Mesenchymal stem cell (in vitro differentiated cells and primary cell): ENCODE results near the gene UGT1A8.

Experiments
- DNase-seq: peaks from one replicate; pipeline ENCODE4 v3.0.0-alpha.2; 2013
- H2AFZ ChIP-seq: one replicate; pipeline ENCODE4 v1.6.1; 2013; ENCODE audit warnings: low read depth, mild to moderate bottlenecking, control low read depth, inconsistent platforms, low read length, moderate library complexity
- H2AK5ac ChIP-seq: 2 replicates; pipeline ENCODE4 v1.6.1; 2013; ENCODE audit warnings: low read length, moderate library complexity, mild to moderate bottlenecking, inconsistent platforms; ENCODE audit not compliant: severe bottlenecking
- H2BK120ac ChIP-seq: one replicate; pipeline ENCODE4 v1.6.1; 2013; ENCODE audit warnings: low read depth, mild to moderate bottlenecking, inconsistent platforms, low read length, moderate library complexity
- H2BK12ac ChIP-seq, 2 experiments: one replicate each; pipeline ENCODE4 v1.6.1; 2013; ENCODE audit warnings: inconsistent platforms in 2 of 2, low read length in 2 of 2, mild to moderate bottlenecking in 2 of 2, moderate library complexity in 2 of 2, control low read depth in 1 of 2
- H2BK15ac ChIP-seq: one replicate; pipeline ENCODE4 v1.6.1; 2013; ENCODE audit warnings: mild to moderate bottlenecking, low read depth, inconsistent platforms; ENCODE audit not compliant: poor library complexity, severe bottlenecking
- H2BK5ac ChIP-seq: 2 replicates; pipeline ENCODE4 v1.6.1; 2013; ENCODE audit warnings: low read depth, mild to moderate bottlenecking, low read length, control low read depth, inconsistent platforms; ENCODE audit not compliant: poor library complexity, severe bottlenecking
- H3K14ac ChIP-seq, 2 experiments: one replicate each; pipeline ENCODE4 v1.6.1; 2013; ENCODE audit warnings: inconsistent platforms in 2 of 2, low read length in 2 of 2, control low read depth in 1 of 2, mild to moderate bottlenecking in 1 of 2, moderate library complexity in 1 of 2
- H3K18ac ChIP-seq, 2 experiments: one replicate each; pipeline ENCODE4 v1.6.1; 2013; ENCODE audit warnings: inconsistent platforms in 2 of 2, low read length in 2 of 2, control low read depth in 1 of 2, low read depth in 1 of 2, mild to moderate bottlenecking in 1 of 2
- H3K23ac ChIP-seq, 2 experiments: one replicate each; pipeline ENCODE4 v1.6.1; 2013; ENCODE audit warnings: inconsistent platforms in 2 of 2, low read length in 2 of 2, mild to moderate bottlenecking in 2 of 2, moderate library complexity in 2 of 2, control low read depth in 1 of 2
- H3K27ac ChIP-seq: 2 replicates; pipeline ENCODE4 v1.5.1; 2013; ENCODE audit warnings: mild to moderate bottlenecking, moderate library complexity, low read length, control low read depth, inconsistent platforms; ENCODE audit not compliant: poor library complexity, severe bottlenecking
- H3K27me3 ChIP-seq, 2 experiments: 2 replicates each; pipeline versions ENCODE4 v1.6.1 to v1.7.0; 2013; ENCODE audit warnings: low read length in 2 of 2, mild to moderate bottlenecking in 2 of 2, moderate library complexity in 2 of 2, control low read depth in 1 of 2, inconsistent platforms in 1 of 2; ENCODE audit not compliant: control insufficient read depth in 1 of 2, insufficient read depth in 1 of 2
- H3K36me3 ChIP-seq, 2 experiments: 2 replicates each; pipeline versions ENCODE4 v1.6.1 to v1.7.0; 2013; ENCODE audit warnings: low read length in 2 of 2, control low read depth in 1 of 2, inconsistent platforms in 1 of 2, low read depth in 1 of 2, mild to moderate bottlenecking in 1 of 2; ENCODE audit not compliant: insufficient read depth in 2 of 2, control insufficient read depth in 1 of 2
- H3K4ac ChIP-seq, 2 experiments: one replicate each; pipeline ENCODE4 v1.6.1; 2013; ENCODE audit warnings: inconsistent platforms in 2 of 2, low read length in 2 of 2, mild to moderate bottlenecking in 2 of 2, moderate library complexity in 2 of 2, control low read depth in 1 of 2, low read depth in 1 of 2
- H3K4me1 ChIP-seq: 2 replicates; pipeline ENCODE4 v1.6.1; 2013; ENCODE audit warnings: low read depth, low read length, control low read depth; ENCODE audit not compliant: control insufficient read depth, insufficient read depth
- H3K4me2 ChIP-seq: 2 replicates; pipeline ENCODE4 v1.6.1; 2013; ENCODE audit warnings: low read length, mild to moderate bottlenecking, inconsistent platforms; ENCODE audit not compliant: poor library complexity, severe bottlenecking
- H3K4me3 ChIP-seq, 2 experiments: 2 replicates each; pipeline versions ENCODE4 v1.5.1 to v1.7.0; 2013; ENCODE audit warnings: low read length in 2 of 2, mild to moderate bottlenecking in 2 of 2, control low read depth in 1 of 2, low read depth in 1 of 2; ENCODE audit not compliant: insufficient read depth in 1 of 2
- H3K79me1 ChIP-seq: replicated peaks from 2 replicates; pipeline ENCODE4 v1.6.1; 2013; ENCODE audit warnings: mild to moderate bottlenecking, control low read depth, low read length, inconsistent platforms; ENCODE audit not compliant: poor library complexity, severe bottlenecking
- H3K9ac ChIP-seq: 2 replicates; pipeline ENCODE4 v1.7.0; 2013; ENCODE audit warnings: mild to moderate bottlenecking, low read length, moderate library complexity
- H3K9me3 ChIP-seq: 2 replicates; pipeline ENCODE4 v1.7.0; 2013; ENCODE audit warnings: mild to moderate bottlenecking, low read length; ENCODE audit not compliant: control insufficient read depth
- H4K8ac ChIP-seq: one replicate; pipeline ENCODE4 v1.6.1; 2013; ENCODE audit warnings: inconsistent platforms, mild to moderate bottlenecking, low read length, moderate library complexity
- H4K91ac ChIP-seq: one replicate; pipeline ENCODE4 v1.6.1; 2013; ENCODE audit warnings: mild to moderate bottlenecking, low read length, inconsistent platforms
- WGBS: methylation state at CpG from one replicate; pipeline ENCODE4 v1.1.7; 2013; ENCODE audit warnings: mixed read lengths; 5-methylcytosine and 5-hydroxymethylcytosine counted together

Gene UGT1A8

DNA sequence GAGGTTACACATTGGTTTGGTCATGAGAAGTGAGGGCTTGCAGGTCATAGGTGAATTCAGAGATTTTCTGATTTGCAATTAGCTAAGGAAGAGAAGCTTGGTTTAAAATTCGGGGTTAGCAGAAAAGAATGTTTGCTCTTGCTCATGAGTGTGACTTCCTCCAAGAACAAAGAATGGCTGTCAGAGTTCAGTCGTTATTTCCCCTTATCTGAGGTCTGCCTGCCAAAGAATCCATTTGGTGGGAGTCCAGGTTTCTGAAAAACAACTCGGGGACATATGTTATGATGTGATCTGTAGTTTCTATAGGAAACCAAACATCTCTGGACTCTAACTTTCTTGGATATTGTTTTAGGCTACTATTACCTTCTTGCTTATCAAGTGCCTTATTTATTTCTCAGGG, 72.1 kb downstream of the UGT1A8 start:
- Histone ChIP-seq H2AK5ac (no peak overlapping the region), H3K4ac (no peak overlapping the region), H3K18ac (no peak overlapping the region), H4K8ac (no peak overlapping the region), H3K79me1 (no peaks in the 10 kb centered on the region), H2AFZ (no peak overlapping the region), H3K9me3 (no peaks in the 10 kb centered on the region), H2BK15ac (no peak overlapping the region), H2BK5ac (no peak overlapping the region), H3K36me3 (no peaks in the 10 kb centered on the region), H3K14ac (no peak overlapping the region), H3K4me1 (no peaks in the 10 kb centered on the region), H3K9ac (no peak overlapping the region), H3K27ac (no peak overlapping the region), H3K4me2 (no peak overlapping the region), H3K23ac (no peak overlapping the region), H3K4me3 (no peak overlapping the region), H2BK120ac (no peak overlapping the region), H3K27me3 (peaks cover 0 to 19% of the 10 kb centered on the region in 2 experiments), H4K91ac (no peak overlapping the region), H2BK12ac (no peak overlapping the region)
- DNase-seq: no peak
- 57% methylated on average over 3 of the region's 3 CpGs for WGBS

DNA sequence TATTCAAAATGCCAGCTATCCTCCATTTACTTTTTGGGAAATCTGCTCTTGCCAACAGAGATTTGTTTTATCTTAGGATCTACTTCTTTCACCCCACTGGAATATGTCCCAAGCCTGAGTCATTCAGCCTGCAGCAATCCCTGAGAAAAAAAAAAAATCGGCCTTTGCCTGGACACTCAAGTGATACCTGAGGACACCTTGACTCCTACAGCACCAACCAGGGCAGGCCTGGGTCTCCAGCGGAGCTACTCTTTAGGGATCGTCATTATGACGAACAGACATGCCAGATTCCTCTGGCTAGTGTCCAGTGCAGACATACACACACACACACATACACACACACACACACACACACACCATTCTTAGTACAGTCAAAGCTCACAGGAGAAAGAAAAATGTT, 73.0 kb downstream of the UGT1A8 start:
- no peak overlapping the region for H3K23ac ChIP-seq
- no peak overlapping the region for H3K4me3 ChIP-seq
- peaks cover 0 to 19% of the 10 kb centered on the region in 2 experiments for H3K27me3 ChIP-seq
- H3K4me1 ChIP-seq: no peaks in the 10 kb centered on the region
- no peak overlapping the region for H2BK15ac ChIP-seq
- no peak for DNase-seq
- H3K4me2 ChIP-seq: no peak overlapping the region
- WGBS: 85% methylated on average over 4 of the region's 4 CpGs
- H4K8ac ChIP-seq: no peak overlapping the region
- no peaks in the 10 kb centered on the region for H3K79me1 ChIP-seq
- H2BK5ac ChIP-seq: no peak overlapping the region
- H2BK120ac ChIP-seq: no peak overlapping the region
- no peak overlapping the region for H4K91ac ChIP-seq
- no peak overlapping the region for H3K14ac ChIP-seq
- H3K18ac ChIP-seq: no peak overlapping the region
- no peak overlapping the region for H3K9ac ChIP-seq
- no peaks in the 10 kb centered on the region for H3K9me3 ChIP-seq
- H3K4ac ChIP-seq: no peak overlapping the region
- no peak overlapping the region for H2AFZ ChIP-seq
- no peak overlapping the region for H3K27ac ChIP-seq
- H3K36me3 ChIP-seq: no peaks in the 10 kb centered on the region
- H2AK5ac ChIP-seq: no peak overlapping the region
- no peak overlapping the region for H2BK12ac ChIP-seq

DNA sequence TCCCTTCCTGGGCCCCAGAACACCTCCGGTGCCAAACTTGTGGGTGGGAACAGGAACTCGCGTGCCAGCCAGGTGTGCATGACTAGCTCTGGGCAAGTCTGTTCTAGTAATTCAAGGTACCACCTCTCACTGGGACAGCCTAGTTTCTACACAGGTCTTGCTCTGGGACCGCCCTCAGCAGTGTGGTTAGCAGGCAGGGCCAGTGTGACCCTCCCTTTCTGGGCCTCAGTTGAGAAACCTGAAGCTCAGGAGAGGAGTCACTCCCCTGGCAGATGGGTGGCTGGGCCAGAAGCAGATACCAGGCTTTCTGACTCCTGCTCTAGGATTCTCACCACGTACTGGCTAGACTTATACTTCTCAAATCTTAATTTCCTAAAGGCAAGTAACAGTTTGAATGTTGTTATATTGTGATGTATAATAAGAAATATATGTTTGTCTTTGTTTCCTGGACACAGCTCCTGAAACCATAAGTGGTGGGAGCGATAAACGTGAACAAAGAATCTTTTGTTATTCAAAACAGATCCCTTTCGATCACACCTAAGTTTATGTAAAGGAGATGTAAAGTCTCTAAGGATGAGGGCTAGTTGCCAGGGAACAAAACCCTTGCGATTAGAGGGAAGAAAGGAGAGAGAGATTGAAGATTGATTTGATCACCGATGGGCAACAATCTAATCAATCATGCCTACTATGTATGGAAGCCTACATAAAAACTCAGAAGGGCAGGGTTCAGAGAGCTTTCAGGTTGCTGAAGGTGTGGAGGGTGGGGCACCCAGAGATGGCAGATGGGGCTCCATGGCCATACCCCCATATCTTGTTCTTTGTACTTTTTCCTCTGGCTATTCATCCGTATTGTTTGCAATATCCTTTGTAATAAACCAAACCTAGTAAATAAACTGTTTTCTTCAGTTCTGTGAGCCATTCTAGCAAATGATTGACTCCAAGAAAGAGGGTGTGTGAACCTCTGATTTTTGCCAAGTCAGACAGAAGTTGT, 74.3 kb downstream of the UGT1A8 start:
- no peaks in the 10 kb centered on the region for H3K4me1 ChIP-seq
- H4K8ac ChIP-seq: no peak overlapping the region
- H2BK120ac ChIP-seq: no peak overlapping the region
- no peaks in the 10 kb centered on the region for H3K36me3 ChIP-seq
- H2AK5ac ChIP-seq: no peak overlapping the region
- 89% methylated on average over 8 of the region's 11 CpGs for WGBS
- H3K79me1 ChIP-seq: no peaks in the 10 kb centered on the region
- no peaks in the 10 kb centered on the region for H3K9me3 ChIP-seq
- peaks cover 0 to 19% of the 10 kb centered on the region in 2 experiments for H3K27me3 ChIP-seq
- H3K14ac ChIP-seq: no peak overlapping the region
- no peak overlapping the region for H2BK12ac ChIP-seq
- no peak overlapping the region for H3K4ac ChIP-seq
- H3K4me3 ChIP-seq: no peak overlapping the region
- H3K23ac ChIP-seq: no peak overlapping the region
- H2BK15ac ChIP-seq: no peak overlapping the region
- no peak overlapping the region for H3K18ac ChIP-seq
- H3K27ac ChIP-seq: no peak overlapping the region
- DNase-seq: no peak
- no peak overlapping the region for H2AFZ ChIP-seq
- no peak overlapping the region for H3K9ac ChIP-seq
- H3K4me2 ChIP-seq: no peak overlapping the region
- no peak overlapping the region for H2BK5ac ChIP-seq
- H4K91ac ChIP-seq: no peak overlapping the region

DNA sequence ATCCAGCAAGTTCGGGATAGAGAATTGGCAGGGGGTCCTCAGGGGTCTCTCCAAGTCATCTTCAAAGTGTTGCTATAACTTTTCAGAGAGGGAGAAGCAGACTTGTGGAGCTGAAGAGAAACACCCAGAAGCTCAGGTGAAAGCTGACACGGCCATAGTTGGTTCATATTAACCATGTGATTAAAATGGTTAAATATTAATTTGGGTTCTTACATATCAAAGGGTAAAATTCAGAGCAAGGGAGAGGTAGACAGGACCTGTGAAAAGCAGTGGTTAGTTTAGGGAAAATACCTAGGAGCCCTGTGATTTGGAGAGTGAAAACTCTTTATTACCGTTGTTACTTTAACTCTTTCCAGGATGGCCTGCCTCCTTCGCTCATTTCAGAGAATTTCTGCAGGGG, 75.2 kb downstream of the UGT1A8 start, which contains the start of gene UGT1A6:
Gene UGT1A6, plus strand, starts transcription at position 243 of the 400 bp plus-strand sequence. Its CDS starts 115 bp downstream, at position 358.
- Histone ChIP-seq H4K91ac (no peak within 1 kb of the TSS), H3K79me1 (no peaks in the 10 kb centered on the region), H3K18ac (no peak within 1 kb of the TSS), H3K23ac (no peak within 1 kb of the TSS), H2AK5ac (no peak within 1 kb of the TSS), H2BK120ac (no peak within 1 kb of the TSS), H3K9ac (no peak within 1 kb of the TSS), H3K27me3 (peaks cover 0 to 19% of the 10 kb centered on the region in 2 experiments), H2BK15ac (no peak within 1 kb of the TSS), H3K4me3 (no peak within 1 kb of the TSS), H3K36me3 (no peaks in the 10 kb centered on the region), H3K4me2 (no peak within 1 kb of the TSS), H2BK12ac (no peak within 1 kb of the TSS), H3K27ac (no peak within 1 kb of the TSS), H3K14ac (no peak within 1 kb of the TSS), H2AFZ (no peak within 1 kb of the TSS), H3K4ac (no peak within 1 kb of the TSS), H3K4me1 (no peaks in the 10 kb centered on the region), H3K9me3 (no peaks in the 10 kb centered on the region), H2BK5ac (no peak within 1 kb of the TSS), H4K8ac (no peak within 1 kb of the TSS)
- 88% methylated on average over 4 of the region's 4 CpGs for WGBS
- no peak for DNase-seq
